K562 (cell line): Measurements from ENCODE around the gene CFAP251. TPM values are rescaled to one million over a fixed set of nuclear protein-coding genes. Genes with fewer than 3 reads are reported as not detected.

ENCODE experiments used
- CC2D1A ChIP-seq: fragments of 450-650 bp; IDR thresholded peaks from 2 replicates; pipeline ENCODE4 v1.6.1; 2017; ENCODE audit warnings: mild to moderate bottlenecking
- CHD1 ChIP-seq: fragments of 200-600 bp; sonication (generic); IDR thresholded peaks from one replicate; pipeline ENCODE4 v1.6.1; 2012; ENCODE audit warnings: mild to moderate bottlenecking, moderate library complexity, low read length, inconsistent platforms
- FOXA1 ChIP-seq: fragments of 450-650 bp; IDR thresholded peaks from 2 replicates; pipeline ENCODE4 v1.6.1; 2016; ENCODE audit warnings: mild to moderate bottlenecking, borderline replicate concordance
- HNRNPLL ChIP-seq: fragments of 200-400 bp; formaldehyde crosslinking; IDR thresholded peaks from 2 replicates; pipeline ENCODE4 v1.6.1; 2017; ENCODE audit warnings: low read length, low read depth, mild to moderate bottlenecking; ENCODE audit not compliant: poor library complexity, severe bottlenecking
- HNRNPUL1 ChIP-seq: fragments of 200-400 bp; formaldehyde crosslinking; IDR thresholded peaks from 2 replicates; pipeline ENCODE4 v1.6.1; 2017; ENCODE audit warnings: low read length
- HOXB6 ChIP-seq: fragments of 250-450 bp; sonication (Bioruptor Pico); IDR thresholded peaks from 2 replicates; pipeline ENCODE4 v1.5.1; 2022; ENCODE audit warnings: mild to moderate bottlenecking, borderline replicate concordance
- JUND ChIP-seq, 2 experiments: IDR thresholded peaks; 2 replicates in 1 of 2; 3 replicates in 1 of 2; pipeline ENCODE4 v1.6.1; 2011; ENCODE audit warnings: borderline replicate concordance in 2 of 2, low read depth in 2 of 2, low read length in 2 of 2, improper control_type of control experiment in 1 of 2, missing biosample characterization in 1 of 2, missing genetic modification characterization in 1 of 2, missing genetic modification reagents in 1 of 2
- PHF8 ChIP-seq: fragments of 200-600 bp; sonication (generic); IDR thresholded peaks from 2 replicates; pipeline ENCODE4 v1.6.1; 2012; ENCODE audit warnings: mixed run types, mild to moderate bottlenecking, inconsistent platforms, low read length, moderate library complexity, borderline replicate concordance
- SPI1 ChIP-seq: IDR thresholded peaks from 2 replicates; pipeline ENCODE4 v1.6.1; 2011; ENCODE audit warnings: low read depth, low read length, control low read depth, borderline replicate concordance
- SRF ChIP-seq, 2 experiments: fragments of 250-450, 450-650 bp in 1 of 2; sonication (Bioruptor Pico) in 1 of 2; sonication (generic) in 1 of 2; formaldehyde crosslinking; IDR thresholded peaks; 2 replicates each; pipeline versions ENCODE4 v1.5.0 to v1.5.1; 2020 to 2022; ENCODE audit warnings: mild to moderate bottlenecking in 1 of 2, missing genetic modification reagents in 1 of 2
- TAF7 ChIP-seq: fragments of 450-650 bp; IDR thresholded peaks from 2 replicates; pipeline ENCODE4 v1.6.1; 2016; ENCODE audit warnings: missing genetic modification characterization, missing compliant biosample characterization
- TEAD4 ChIP-seq, 2 experiments: sonication (generic) in 1 of 2; formaldehyde crosslinking in 1 of 2; IDR thresholded peaks; 2 replicates each; pipeline versions ENCODE4 v1.6.1 to v1.8.0; 2012 to 2022; ENCODE audit warnings: borderline replicate concordance in 1 of 2, inconsistent platforms in 1 of 2, low read length in 1 of 2, mild to moderate bottlenecking in 1 of 2, missing genetic modification reagents in 1 of 2
- TRIM28 ChIP-seq: fragments of 450-650 bp; IDR thresholded peaks from 2 replicates; pipeline ENCODE4 v1.6.1; 2017
- ZC3H11A ChIP-seq: IDR thresholded peaks from 2 replicates; pipeline ENCODE4 v1.6.1; 2012; ENCODE audit warnings: low read depth, low read length, improper control_type of control experiment
- ZEB2 ChIP-seq: fragments of 450-650 bp; IDR thresholded peaks from 2 replicates; pipeline ENCODE4 v1.6.1; 2016
- ZNF263 ChIP-seq: sonication (generic); formaldehyde crosslinking; IDR thresholded peaks from 2 replicates; pipeline ENCODE4 v1.8.0; 2022; ENCODE audit warnings: mild to moderate bottlenecking, missing genetic modification reagents, borderline replicate concordance
- ZNF586 ChIP-seq: fragments of 450-650 bp; formaldehyde crosslinking; conservative IDR thresholded peaks from 2 replicates; pipeline ENCODE4 v1.4.0; 2020; ENCODE audit warnings: mild to moderate bottlenecking, moderate library complexity
- ZNF766 ChIP-seq: fragments of 200-800 bp; sonication (Bioruptor generic); conservative IDR thresholded peaks from 2 replicates; pipeline ENCODE4 v1.6.1; 2016; ENCODE audit warnings: missing genetic modification characterization, missing compliant biosample characterization
- polyA plus RNA-seq, 8 experiments: library from polyadenylated mRNA; depleted of rRNA in 4 of 8; stranded (reverse) in 5 of 8; unstranded in 3 of 8; fragments of >200 nt; fragmentation: Nextera tagmentation in 2 of 8; fragmentation: Illumina TruSeq in 1 of 8; extraction: Ambion mirVana in 2 of 8; extraction: Trizol in 1 of 8; gene quantifications; 2 replicates each; pipeline versions ENCODE4 v1.2.1 to v1.2.3, GENCODE V29; 2011 to 2014; ENCODE audit warnings: inconsistent platforms in 1 of 8, missing spikeins in 1 of 8
- total RNA-seq, 7 experiments: library from RNA; depleted of rRNA in 6 of 7; stranded (reverse); fragments of >200 nt in 6 of 7; fragmentation: Illumina TruSeq in 2 of 7; extraction: Trizol in 2 of 7; gene quantifications; 2 replicates each; pipeline versions ENCODE4 v1.2.1 to v1.2.3, GENCODE V29; 2011 to 2021; ENCODE audit warnings: low replicate concordance in 1 of 7
- TF ChIP-seq, protein P1 (sequence below): IDR thresholded peaks from 2 replicates; pipeline ENCODE4 v1.6.1; 2012; ENCODE audit warnings: low read depth, low read length, improper control_type of control experiment, borderline replicate concordance
- TF ChIP-seq, protein P2 (sequence below): fragments of 450-650 bp; formaldehyde crosslinking; IDR thresholded peaks from 2 replicates; pipeline ENCODE4 v1.4.0; 2022; ENCODE audit warnings: missing genetic modification characterization
- TF ChIP-seq, protein P3 (sequence below): sonication (generic); formaldehyde crosslinking; IDR thresholded peaks from 2 replicates; pipeline ENCODE4 v1.8.0; 2022; ENCODE audit warnings: mild to moderate bottlenecking, missing genetic modification reagents
- TF ChIP-seq, protein P4 (sequence below): sonication (generic); formaldehyde crosslinking; IDR thresholded peaks from 2 replicates; pipeline ENCODE4 v1.9.0; 2022; ENCODE audit warnings: mild to moderate bottlenecking, missing genetic modification reagents

CFAP251 gene
- total and polyA plus RNA-seq, 9 of the 15 experiments (the other 6 are each of a cell fraction or from before 2014, with no cell fraction given), result 16.6 to 31.0 (median 19.1) TPM

DNA sequence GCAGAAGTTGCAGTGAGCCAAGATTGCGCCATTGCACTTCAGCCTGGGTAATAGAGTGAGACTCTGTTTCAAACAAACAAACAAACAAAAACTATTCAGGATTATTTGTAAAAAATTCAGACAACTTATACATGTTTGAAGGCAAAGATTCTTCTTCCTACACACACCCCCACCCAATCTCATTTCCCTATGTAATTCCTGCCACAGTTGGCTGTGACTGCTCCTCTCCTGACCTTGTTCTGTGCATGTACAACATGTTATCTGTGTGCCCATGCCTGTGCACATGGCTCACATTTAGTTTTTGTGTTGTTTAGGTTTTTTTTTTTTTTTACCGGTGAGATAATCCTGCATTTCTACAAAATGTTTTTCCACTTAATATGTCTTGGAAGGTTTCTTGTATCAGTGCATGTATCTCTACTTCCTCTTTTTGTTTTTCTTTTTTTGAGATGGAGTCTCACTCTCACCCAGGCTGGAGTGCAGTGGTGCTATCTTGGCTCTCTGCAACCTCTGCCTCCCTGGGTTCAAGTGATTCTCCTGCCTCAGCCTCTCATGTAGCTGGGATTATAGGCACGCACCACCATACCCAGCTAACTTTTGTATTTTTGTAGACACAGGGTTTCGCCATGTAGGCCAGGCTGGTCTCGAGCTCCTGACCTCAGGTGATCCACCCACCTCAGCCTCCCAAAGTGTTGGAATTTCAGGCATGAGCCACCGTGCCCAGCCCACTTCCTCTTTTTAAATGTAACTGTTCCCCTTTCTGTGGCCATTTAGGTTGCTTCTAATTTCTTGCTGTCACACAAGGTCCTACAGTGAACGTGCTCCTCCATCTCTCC is 8.7 kb downstream of the CFAP251 start (continued):
- TF ChIP-seq ZC3H11A, result no peak
- TF ChIP-seq TEAD4 (IDR thresholded peaks at IDR 0.05; ENCODE audit: low read length), result peak; percentile 75; the same call in 1 of the 2 replicates
- TF ChIP-seq TEAD4 (CRISPR knock-in tag; IDR thresholded peaks at IDR 0.05; ENCODE audit: borderline replicate concordance), result no peak
- TF ChIP-seq SRF (CRISPR knock-in tag; IDR thresholded peaks at IDR 0.05), result peak in 1 of 2 experiments; percentile 76; a peak in 1 of 4 replicates
- TF ChIP-seq, protein P1, sequence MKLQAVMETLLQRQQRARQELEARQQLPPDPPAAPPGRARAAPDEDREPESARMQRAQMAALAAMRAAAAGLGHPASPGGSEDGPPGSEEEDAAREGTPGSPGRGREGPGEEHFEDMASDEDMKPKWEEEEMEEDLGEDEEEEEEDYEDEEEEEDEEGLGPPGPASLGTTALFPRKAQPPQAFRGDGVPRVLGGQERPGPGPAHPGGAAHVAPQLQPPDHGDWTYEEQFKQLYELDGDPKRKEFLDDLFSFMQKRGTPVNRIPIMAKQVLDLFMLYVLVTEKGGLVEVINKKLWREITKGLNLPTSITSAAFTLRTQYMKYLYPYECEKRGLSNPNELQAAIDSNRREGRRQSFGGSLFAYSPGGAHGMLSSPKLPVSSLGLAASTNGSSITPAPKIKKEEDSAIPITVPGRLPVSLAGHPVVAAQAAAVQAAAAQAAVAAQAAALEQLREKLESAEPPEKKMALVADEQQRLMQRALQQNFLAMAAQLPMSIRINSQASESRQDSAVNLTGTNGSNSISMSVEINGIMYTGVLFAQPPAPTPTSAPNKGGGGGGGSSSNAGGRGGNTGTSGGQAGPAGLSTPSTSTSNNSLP, result no peak
- TF ChIP-seq HOXB6 (CRISPR knock-in tag), result no peak
- TF ChIP-seq CHD1, result no peak
- no peak for TF ChIP-seq JUND (IDR thresholded peaks at IDR 0.05; ENCODE audit: borderline replicate concordance, low read depth, low read length)
- no peak for TF ChIP-seq JUND (tag; IDR thresholded peaks at IDR 0.05; ENCODE audit: borderline replicate concordance, low read depth, low read length)
- no peak for TF ChIP-seq ZNF586
- TF ChIP-seq HNRNPUL1, result no peak
- TF ChIP-seq, protein P2, sequence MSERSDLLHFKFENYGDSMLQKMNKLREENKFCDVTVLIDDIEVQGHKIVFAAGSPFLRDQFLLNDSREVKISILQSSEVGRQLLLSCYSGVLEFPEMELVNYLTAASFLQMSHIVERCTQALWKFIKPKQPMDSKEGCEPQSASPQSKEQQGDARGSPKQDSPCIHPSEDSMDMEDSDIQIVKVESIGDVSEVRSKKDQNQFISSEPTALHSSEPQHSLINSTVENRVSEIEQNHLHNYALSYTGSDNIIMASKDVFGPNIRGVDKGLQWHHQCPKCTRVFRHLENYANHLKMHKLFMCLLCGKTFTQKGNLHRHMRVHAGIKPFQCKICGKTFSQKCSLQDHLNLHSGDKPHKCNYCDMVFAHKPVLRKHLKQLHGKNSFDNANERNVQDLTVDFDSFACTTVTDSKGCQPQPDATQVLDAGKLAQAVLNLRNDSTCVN (CRISPR knock-in tag), result no peak
- no peak for TF ChIP-seq PHF8
- TF ChIP-seq ZEB2, result peak; percentile 75; the same call in 1 of the 2 replicates
- peak; percentile 69 for TF ChIP-seq TAF7 (tag)
- TF ChIP-seq ZNF263 (CRISPR knock-in tag), result peak; percentile 39; the same call in 1 of the 2 replicates
- TF ChIP-seq CC2D1A, result peak; percentile 36; the same call in 1 of the 2 replicates
- peak; percentile 99 for TF ChIP-seq SPI1
- TF ChIP-seq TRIM28, result no peak
- TF ChIP-seq, protein P3, sequence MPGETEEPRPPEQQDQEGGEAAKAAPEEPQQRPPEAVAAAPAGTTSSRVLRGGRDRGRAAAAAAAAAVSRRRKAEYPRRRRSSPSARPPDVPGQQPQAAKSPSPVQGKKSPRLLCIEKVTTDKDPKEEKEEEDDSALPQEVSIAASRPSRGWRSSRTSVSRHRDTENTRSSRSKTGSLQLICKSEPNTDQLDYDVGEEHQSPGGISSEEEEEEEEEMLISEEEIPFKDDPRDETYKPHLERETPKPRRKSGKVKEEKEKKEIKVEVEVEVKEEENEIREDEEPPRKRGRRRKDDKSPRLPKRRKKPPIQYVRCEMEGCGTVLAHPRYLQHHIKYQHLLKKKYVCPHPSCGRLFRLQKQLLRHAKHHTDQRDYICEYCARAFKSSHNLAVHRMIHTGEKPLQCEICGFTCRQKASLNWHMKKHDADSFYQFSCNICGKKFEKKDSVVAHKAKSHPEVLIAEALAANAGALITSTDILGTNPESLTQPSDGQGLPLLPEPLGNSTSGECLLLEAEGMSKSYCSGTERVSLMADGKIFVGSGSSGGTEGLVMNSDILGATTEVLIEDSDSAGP (CRISPR knock-in tag), result no peak
- no peak for TF ChIP-seq HNRNPLL
- peak; percentile 94 for TF ChIP-seq ZNF766 (CRISPR knock-in tag)
- no peak for TF ChIP-seq FOXA1
- TF ChIP-seq, protein P4, sequence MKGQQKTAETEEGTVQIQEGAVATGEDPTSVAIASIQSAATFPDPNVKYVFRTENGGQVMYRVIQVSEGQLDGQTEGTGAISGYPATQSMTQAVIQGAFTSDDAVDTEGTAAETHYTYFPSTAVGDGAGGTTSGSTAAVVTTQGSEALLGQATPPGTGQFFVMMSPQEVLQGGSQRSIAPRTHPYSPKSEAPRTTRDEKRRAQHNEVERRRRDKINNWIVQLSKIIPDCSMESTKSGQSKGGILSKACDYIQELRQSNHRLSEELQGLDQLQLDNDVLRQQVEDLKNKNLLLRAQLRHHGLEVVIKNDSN (CRISPR knock-in tag), result no peak
